ENCODE measurements around the gene SIM1.
"Not testable (repeated sequence)": the region's sequence is repeated elsewhere in the genome, so short reads cannot be mapped to it uniquely, and the experiment has no call there.

SIM1 gene

DNA sequence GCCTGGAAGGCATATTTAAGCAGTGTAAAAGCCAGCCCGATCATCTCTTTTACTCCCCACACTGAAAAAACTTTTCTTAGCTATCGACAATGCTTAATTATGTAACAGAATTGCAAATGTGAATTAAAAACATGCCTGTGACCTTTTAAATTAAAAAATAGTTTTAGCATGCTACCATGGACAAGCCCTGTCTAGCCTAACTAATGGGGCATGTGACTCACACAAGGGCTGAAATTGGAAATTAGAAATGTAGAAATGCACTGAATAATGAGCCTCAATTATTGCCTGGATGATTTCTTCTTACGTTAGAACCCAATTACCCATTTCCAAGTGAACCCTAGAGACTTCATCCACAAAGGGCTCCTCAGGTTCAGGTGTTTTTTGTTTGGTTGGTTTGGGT, 82.7 kb downstream of the SIM1 start:
- H3K4me1 ChIP-seq, result no peaks in the 10 kb centered on the region
- H3K4me2 ChIP-seq, result no peak overlapping the region
- no peak overlapping the region for H3K9ac ChIP-seq
- no peak for TF ChIP-seq Cebpa-rat (IDR thresholded peaks at IDR 0.05)
- H3K4me3 ChIP-seq, result no peak overlapping the region
- no peaks in the 10 kb centered on the region for H3K36me3 ChIP-seq
- H3K9me3 ChIP-seq (replicated peaks in 1 of 11), result no peaks in the 10 kb centered on the region
- H3K27ac ChIP-seq, result no peak overlapping the region
- H3K27me3 ChIP-seq, result no peaks in the 10 kb centered on the region
- no peaks in the 10 kb centered on the region for H4K20me1 ChIP-seq

DNA sequence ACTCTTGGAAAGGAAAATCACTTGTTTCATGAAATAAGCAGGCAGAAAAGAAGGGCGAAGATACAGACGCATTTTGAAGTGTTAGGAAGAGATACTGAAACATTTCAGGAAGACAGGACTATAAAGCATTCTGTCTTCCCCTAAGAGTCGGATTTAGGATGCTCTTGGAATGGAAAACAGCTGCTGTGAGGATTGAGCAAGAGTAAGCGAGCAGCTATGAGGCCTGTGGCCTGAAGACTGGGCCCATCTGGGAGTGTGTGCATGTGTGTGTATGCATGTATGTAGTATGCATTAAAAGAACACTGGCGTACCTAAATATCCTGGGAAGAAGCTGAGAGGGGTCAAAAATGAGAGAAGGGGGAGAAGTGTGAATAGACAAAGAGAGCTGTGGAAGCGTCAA, 83.6 kb downstream of the SIM1 start:
- no peak for TF ChIP-seq Cebpa-rat (IDR thresholded peaks at IDR 0.05)
- Histone ChIP-seq H3K27me3 (no peaks in the 10 kb centered on the region), H3K36me3 (no peaks in the 10 kb centered on the region), H3K27ac (no peak overlapping the region), H3K9ac (no peak overlapping the region), H3K4me2 (no peak overlapping the region), H3K9me3 (replicated peaks in 1 of 11) (no peaks in the 10 kb centered on the region), H4K20me1 (no peaks in the 10 kb centered on the region), H3K4me3 (no peak overlapping the region), H3K4me1 (peaks cover 0 to 5% (median 0%) of the 10 kb centered on the region in 10 experiments; a peak in 1 of 20 replicates)

DNA sequence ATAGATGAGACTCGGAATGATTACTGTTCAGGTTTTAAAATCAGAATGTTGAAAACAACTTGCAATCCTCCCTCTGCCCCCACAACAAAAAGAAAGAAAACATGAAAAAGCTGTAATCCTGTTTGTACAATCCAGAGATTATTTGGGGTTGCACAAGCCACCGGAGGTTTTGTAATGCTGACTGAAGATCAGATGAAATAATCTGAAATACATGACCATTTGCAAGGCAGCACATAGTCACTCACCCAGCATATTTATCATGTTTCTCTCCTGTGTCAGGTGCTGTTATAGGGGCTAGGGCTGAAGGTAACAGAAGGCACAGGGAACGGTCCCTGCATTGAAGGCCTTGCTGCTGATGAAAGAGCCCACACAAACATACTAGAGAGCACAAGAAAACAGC, 85.3 kb downstream of the SIM1 start:
- no peaks in the 10 kb centered on the region for H3K27me3 ChIP-seq
- no peaks in the 10 kb centered on the region for H3K9me3 ChIP-seq (replicated peaks in 1 of 11)
- no peaks in the 10 kb centered on the region for H4K20me1 ChIP-seq
- H3K4me2 ChIP-seq, result no peak overlapping the region
- H3K9ac ChIP-seq, result no peak overlapping the region
- peaks cover 0 to 7% (median 0%) of the 10 kb centered on the region in 10 experiments; a peak in 1 of 20 replicates for H3K4me1 ChIP-seq
- H3K27ac ChIP-seq, result no peak overlapping the region
- no peaks in the 10 kb centered on the region for H3K36me3 ChIP-seq
- no peak for TF ChIP-seq Cebpa-rat (IDR thresholded peaks at IDR 0.05)
- no peak overlapping the region for H3K4me3 ChIP-seq

DNA sequence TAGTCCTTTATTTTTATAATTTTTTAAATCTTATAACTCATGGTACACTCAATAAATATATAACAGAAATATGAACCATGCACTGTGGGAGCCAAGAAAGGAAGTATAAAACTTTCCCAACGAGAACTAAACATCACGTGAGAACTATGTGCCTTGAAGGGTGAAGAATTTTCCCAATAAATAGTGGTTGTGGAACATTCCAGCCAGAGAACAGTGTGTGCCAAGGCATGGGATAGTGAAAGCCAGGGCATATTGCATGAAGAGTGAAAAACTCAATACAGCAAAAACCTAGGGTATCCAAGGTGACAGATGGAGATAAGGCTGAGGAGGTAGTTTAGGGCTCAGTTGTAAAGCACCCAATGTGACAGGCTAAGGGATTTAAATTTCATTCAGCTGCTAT, 86.1 kb downstream of the SIM1 start:
- no peaks in the 10 kb centered on the region for H3K9me3 ChIP-seq (replicated peaks in 1 of 11)
- TF ChIP-seq Cebpa-rat (IDR thresholded peaks at IDR 0.05), result no peak
- H3K27ac ChIP-seq, result no peak overlapping the region
- H3K36me3 ChIP-seq, result no peaks in the 10 kb centered on the region
- no peaks in the 10 kb centered on the region for H4K20me1 ChIP-seq
- peaks cover 0 to 7% (median 0%) of the 10 kb centered on the region in 10 experiments; a peak in 1 of 20 replicates for H3K4me1 ChIP-seq
- H3K9ac ChIP-seq, result no peak overlapping the region
- H3K4me3 ChIP-seq, result no peak overlapping the region
- no peak overlapping the region for H3K4me2 ChIP-seq
- no peaks in the 10 kb centered on the region for H3K27me3 ChIP-seq

DNA sequence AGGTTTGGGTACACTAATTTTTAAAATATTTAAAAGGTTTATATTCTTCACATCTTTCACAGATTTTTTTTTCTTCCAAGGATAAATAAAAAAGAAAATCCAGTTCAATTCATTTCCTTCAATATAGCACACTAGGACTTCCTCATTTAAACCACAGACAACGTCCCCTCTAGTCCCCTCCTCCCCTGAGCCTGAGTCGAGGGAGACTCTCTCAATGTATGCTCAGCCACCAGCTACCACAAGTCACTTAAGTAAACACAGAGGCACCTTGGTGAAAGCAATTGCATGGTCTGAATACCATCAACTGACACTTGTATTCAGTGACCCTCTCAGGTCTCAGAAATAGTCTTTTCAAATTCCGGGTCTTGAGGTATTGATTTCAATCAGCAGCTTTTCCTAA, 88.6 kb downstream of the SIM1 start:
- Histone ChIP-seq H4K20me1 (no peaks in the 10 kb centered on the region), H3K9ac (no peak overlapping the region), H3K4me1 (peaks cover 0 to 7% (median 0%) of the 10 kb centered on the region in 10 experiments; a peak in 1 of 20 replicates), H3K4me3 (no peak overlapping the region), H3K4me2 (no peak overlapping the region), H3K9me3 (replicated peaks in 1 of 11) (no peaks in the 10 kb centered on the region), H3K27ac (no peak overlapping the region), H3K36me3 (no peaks in the 10 kb centered on the region), H3K27me3 (no peaks in the 10 kb centered on the region)
- TF ChIP-seq Cebpa-rat (IDR thresholded peaks at IDR 0.05), result no peak

DNA sequence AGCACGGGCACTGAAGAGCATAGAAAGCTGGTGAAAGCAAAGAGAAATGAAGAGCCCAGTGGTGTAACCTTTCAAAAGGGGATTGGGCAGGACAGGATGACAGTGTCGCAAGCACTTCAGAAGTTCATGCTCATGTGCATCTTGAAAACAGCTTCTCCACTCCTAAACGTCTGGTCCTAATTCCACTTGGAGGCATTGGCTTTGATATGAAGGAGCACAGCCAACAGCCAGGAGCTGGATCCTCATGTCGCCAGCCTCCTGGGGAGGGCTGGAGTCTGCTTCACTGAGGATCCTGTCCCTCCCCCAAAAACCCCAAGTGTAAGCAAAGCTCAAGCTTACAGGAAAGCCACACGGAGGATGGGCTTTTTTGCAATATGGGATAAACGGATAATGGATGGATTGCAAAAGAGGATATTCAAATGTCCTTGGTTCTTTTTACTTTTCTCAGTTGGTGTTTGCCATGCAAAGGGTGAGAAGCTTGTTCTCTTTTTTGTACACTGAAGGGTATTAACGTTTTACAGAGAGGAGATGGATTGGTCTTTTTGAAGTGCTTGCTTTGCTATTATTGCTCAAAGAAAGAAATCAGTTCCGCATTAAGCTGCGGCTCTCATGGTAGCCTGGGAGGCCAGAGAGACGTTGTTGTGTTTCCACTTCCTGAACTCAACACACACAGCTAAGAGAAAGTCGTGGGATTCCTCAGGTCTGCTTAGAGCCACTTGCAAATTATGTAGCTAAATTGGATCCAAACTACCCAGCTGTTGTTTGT, 92.2 kb downstream of the SIM1 start:
- Histone ChIP-seq H3K36me3 (no peaks in the 10 kb centered on the region), H3K4me1 (peaks cover 0 to 7% (median 0%) of the 10 kb centered on the region in 10 experiments; a peak in 2 of 20 replicates), H3K9me3 (replicated peaks in 1 of 11) (no peaks in the 10 kb centered on the region), H3K27me3 (no peaks in the 10 kb centered on the region), H4K20me1 (no peaks in the 10 kb centered on the region), H3K27ac (no peak overlapping the region), H3K4me2 (no peak overlapping the region), H3K4me3 (no peak overlapping the region), H3K9ac (no peak overlapping the region)
- TF ChIP-seq Cebpa-rat (IDR thresholded peaks at IDR 0.05), result no peak

DNA sequence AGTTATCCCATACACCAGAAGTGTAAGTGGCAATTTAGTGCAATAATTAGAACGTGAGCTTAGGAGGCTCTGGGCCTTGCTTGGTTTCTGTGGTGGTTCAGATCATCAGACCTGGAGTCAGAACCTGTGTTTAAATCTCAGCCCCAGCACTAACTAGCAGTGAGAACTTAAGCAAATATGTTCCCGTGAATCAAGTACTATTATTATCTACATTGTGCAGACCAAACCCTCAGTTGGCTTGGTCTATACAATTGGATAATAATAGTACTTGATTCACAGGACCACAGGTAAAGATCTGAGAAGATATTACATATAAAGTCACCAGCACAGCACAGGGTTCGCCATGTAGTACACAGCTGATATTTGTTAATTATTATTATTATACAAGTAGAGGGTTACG, 93.1 kb downstream of the SIM1 start:
- no peaks in the 10 kb centered on the region for H3K9me3 ChIP-seq (replicated peaks in 1 of 11)
- no peaks in the 10 kb centered on the region for H3K36me3 ChIP-seq
- H4K20me1 ChIP-seq, result no peaks in the 10 kb centered on the region
- no peak overlapping the region for H3K4me3 ChIP-seq
- no peak overlapping the region for H3K27ac ChIP-seq
- no peak for TF ChIP-seq Cebpa-rat (IDR thresholded peaks at IDR 0.05)
- no peak overlapping the region for H3K9ac ChIP-seq
- no peaks in the 10 kb centered on the region for H3K27me3 ChIP-seq
- H3K4me1 ChIP-seq, result peaks cover 0 to 10% (median 0%) of the 10 kb centered on the region in 10 experiments; a peak in 3 of 20 replicates
- H3K4me2 ChIP-seq, result no peak overlapping the region

DNA sequence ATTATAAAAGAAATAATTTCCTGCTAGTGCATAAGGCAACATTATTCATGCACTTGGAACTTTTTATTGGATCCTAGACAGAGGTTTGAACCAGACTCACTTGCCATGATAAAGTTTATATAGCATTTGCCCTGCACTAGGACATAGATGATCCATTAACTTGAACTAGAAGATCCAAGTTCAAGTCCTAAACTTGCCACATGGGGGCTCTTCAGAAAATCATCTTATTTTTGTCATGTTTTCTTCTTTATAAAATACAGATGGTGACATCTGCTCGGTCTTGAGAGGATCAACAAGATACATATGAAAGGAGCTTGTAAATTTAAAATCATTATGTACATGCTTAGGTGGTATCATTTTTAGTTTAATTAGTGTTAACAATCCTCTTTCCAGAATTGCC, 94.5 kb downstream of the SIM1 start:
- no peaks in the 10 kb centered on the region for H3K9me3 ChIP-seq (replicated peaks in 1 of 11)
- no peak for TF ChIP-seq Cebpa-rat (IDR thresholded peaks at IDR 0.05)
- no peak overlapping the region for H3K4me3 ChIP-seq
- peaks cover 0 to 10% (median 0%) of the 10 kb centered on the region in 10 experiments; a peak in 2 of 20 replicates for H3K4me1 ChIP-seq
- no peak overlapping the region for H3K27ac ChIP-seq
- no peaks in the 10 kb centered on the region for H3K27me3 ChIP-seq
- no peak overlapping the region for H3K4me2 ChIP-seq
- no peaks in the 10 kb centered on the region for H3K36me3 ChIP-seq
- no peaks in the 10 kb centered on the region for H4K20me1 ChIP-seq
- no peak overlapping the region for H3K9ac ChIP-seq

DNA sequence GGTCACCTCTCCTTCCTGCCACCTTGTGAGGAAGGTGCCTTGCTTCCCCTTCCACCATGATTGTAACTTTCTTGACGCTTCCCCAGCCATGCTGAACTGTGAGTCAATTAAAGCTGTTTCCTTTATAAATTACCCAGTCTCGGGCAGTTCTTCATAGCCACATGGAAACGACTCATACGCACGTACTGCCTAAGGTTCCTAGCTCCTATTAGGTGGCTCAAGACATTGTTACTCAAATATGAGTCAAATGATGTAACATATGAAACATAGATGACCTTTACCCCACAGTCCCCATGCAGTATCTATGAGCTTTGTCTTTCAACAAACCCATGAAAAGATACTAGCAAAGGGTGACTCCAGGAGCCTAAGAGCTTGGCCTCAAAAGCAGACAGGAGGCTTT, 98.3 kb downstream of the SIM1 start:
- peaks cover 0 to 10% (median 0%) of the 10 kb centered on the region in 10 experiments; a peak in 2 of 20 replicates for H3K4me1 ChIP-seq
- no peaks in the 10 kb centered on the region for H4K20me1 ChIP-seq
- no peak overlapping the region for H3K9ac ChIP-seq
- H3K4me3 ChIP-seq, result no peak overlapping the region
- no peak for TF ChIP-seq Cebpa-rat (IDR thresholded peaks at IDR 0.05)
- no peaks in the 10 kb centered on the region for H3K36me3 ChIP-seq
- H3K4me2 ChIP-seq, result no peak overlapping the region
- no peaks in the 10 kb centered on the region for H3K9me3 ChIP-seq (replicated peaks in 1 of 11)
- no peaks in the 10 kb centered on the region for H3K27me3 ChIP-seq
- no peak overlapping the region for H3K27ac ChIP-seq

DNA sequence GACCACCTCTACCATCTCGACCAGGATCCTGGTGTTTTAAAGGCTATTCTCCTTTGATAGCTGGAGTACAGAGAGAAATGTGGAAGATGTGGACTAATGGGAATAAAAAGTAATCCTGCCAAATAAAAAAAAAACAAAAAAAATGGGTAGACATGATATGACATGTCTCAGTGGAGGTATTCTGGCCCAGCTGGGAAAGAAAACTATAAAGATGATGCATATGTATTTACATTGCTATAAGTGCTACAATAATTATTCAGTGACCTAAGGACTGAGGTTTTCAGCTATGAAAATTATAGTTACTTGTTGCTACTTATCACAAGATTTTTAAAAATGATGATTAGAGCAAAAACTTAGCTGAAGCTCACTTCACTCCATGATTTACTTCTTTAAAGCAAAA, 101.1 kb downstream of the SIM1 start:
- H3K4me1 ChIP-seq, result peaks cover 0 to 10% (median 0%) of the 10 kb centered on the region in 10 experiments; a peak in 2 of 20 replicates
- H3K9me3 ChIP-seq (replicated peaks in 1 of 11), result no peaks in the 10 kb centered on the region
- H3K4me2 ChIP-seq, result no peak overlapping the region
- H3K27ac ChIP-seq, result no peak overlapping the region
- H3K36me3 ChIP-seq, result no peaks in the 10 kb centered on the region
- no peaks in the 10 kb centered on the region for H4K20me1 ChIP-seq
- TF ChIP-seq Cebpa-rat (IDR thresholded peaks at IDR 0.05), result no peak
- no peak overlapping the region for H3K9ac ChIP-seq
- H3K4me3 ChIP-seq, result no peak overlapping the region
- H3K27me3 ChIP-seq, result no peaks in the 10 kb centered on the region

DNA sequence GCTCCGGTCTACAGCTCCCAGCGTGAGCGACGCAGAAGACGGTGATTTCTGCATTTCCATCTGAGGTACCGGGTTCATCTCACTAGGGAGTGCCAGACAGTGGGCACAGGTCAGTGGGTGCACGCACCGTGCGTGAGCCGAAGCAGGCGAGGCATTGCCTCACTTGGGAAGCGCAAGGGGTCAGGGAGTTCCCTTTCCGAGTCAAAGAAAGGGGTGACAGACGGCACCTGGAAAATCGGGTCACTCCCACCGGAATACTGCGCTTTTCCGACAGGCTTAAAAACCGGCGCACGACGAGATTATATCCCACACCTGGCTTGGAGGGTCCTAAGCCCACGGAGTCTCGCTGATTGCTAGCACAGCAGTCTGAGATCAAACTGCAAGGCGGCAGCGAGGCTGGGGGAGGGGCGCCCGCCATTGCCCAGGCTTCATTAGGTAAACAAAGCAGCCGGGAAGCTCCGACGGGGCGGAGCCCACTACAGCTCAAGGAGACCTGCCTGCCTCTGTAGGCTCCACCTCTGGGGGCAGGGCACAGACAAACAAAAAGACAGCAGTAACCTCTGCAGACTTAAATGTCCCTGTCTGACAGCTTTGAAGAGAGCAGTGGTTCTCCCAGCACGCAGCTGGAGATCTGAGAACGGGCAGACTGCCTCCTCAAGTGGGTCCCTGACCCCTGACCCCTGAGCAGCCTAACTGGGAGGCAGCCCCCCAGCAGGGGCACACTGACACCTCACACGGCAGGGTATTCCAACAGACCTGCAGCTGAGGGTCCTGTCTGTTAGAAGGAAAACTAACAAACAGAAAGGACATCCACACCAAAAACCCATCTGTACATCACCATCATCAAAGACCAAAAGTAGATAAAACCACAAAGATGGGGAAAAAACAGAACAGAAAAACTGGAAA, 109.7 kb downstream of the SIM1 start:
- not testable (repeated sequence) for H3K9me3 ChIP-seq (replicated peaks in 1 of 11); H3K27ac ChIP-seq; H3K36me3 ChIP-seq; H4K20me1 ChIP-seq; H3K27me3 ChIP-seq; H3K4me1 ChIP-seq; H3K9ac ChIP-seq; H3K4me3 ChIP-seq; H3K4me2 ChIP-seq

Data from BLaER1 treated with 17β-estradiol and CSF1 and Interleukin-3, amounts not matched to agents 10 nM and 100 nM (cell line).